DMS114 treated with DMSO at 0.1 percent for 48 hours (cell line): ENCODE results near the gene ZFP36L2.
A peak's percentile ranks its signal among the peaks of the same experiment; 100 is the strongest.
"Not testable (repeated sequence)": the region's sequence is repeated elsewhere in the genome, so short reads cannot be mapped to it uniquely, and the experiment has no call there.

ENCODE experiments used
- DNase-seq: peaks from one replicate; lab custom pipeline; 2025; ENCODE audit not compliant: unreplicated experiment; lab: John Stamatoyannopoulos, UW

The ZFP36L2 gene

DNA sequence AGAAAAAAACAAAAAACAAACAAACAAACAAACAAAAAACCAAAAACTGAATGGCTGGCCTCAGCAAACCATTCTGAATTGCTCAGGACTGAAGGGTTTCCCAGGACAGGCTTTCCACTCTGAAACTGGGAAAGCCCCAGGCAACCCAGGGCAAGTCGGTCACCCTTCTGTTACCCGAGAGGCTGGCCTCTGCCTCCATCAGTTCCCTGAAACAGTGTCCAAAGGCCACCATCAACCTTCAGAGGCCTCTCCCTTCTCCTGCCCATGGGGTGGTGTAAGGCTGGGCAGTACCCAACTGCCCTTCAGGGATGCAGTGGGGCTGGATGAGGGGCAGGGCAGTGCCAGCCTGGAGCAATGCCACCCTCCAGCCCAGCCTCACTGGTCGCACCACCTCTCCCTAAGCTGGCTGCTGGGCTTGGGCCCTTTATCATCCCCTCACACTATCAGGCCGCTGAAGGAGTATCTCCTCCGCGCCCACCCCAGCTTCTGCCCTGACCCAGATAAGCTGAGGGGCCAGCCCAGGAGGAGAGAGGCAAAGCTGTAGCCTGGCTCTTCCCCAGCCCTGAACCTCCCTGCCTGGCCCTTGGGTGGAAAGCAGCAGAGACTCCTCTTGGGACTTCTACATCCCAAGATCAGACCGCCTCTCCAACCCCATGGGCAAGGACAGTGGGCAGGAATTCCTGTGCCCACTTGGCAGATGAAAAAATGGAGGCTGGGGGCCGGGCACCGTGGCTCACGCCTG, 35.9 kb downstream of the ZFP36L2 start:
- DNase-seq = no peak

GRCh38 chr2:43189861-43190260, 36.5 kb downstream of the ZFP36L2 start:
- not testable (repeated sequence) for DNase-seq

DNA sequence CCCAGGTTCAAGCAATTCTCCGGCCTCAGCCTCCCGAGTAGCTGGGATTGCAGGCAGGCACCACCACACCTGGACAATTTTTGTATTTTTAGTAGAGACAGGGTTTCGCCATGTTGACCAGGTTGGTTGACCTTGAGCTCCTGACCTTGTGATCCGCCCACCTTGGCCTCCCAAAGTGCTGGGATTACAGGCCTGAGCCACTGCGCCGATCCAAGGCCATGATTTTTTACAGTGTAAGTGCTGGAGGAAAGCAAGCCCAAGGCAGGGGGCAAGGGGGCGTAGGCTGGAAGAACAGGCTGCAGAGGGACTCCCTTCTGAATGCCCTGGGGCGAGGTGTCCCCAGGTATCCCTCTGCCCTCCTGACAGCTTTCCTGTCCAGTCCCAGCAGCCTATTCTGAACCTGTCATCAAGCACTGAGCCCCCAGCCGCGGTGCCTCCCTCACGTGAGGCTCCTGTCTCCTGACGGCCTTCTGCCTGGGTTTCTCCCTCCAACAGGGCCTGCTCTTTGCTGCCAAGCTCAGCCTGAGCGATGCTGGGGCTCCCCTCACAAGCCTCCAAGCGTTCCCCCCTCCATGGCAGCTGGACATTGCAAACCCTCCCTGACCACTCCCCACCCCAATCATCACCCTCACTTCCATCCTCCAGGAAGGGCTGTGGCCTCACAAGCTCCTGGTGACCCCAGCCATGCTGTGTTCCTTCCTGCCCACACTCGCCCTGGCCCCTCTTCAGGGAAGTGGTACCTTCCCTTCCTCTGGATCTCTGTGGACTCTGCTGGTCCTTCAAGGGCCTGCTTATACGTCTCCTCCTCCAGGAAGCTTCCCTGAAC, 37.6 kb downstream of the ZFP36L2 start:
- DNase-seq = no peak

GRCh38 chr2:43186679-43187374, 39.6 kb downstream of the ZFP36L2 start:
- no peak for DNase-seq

- DNase-seq = no peak
Observed at GRCh38 chr2:43186321-43186678, 40.1 kb downstream of the ZFP36L2 start.

DNA sequence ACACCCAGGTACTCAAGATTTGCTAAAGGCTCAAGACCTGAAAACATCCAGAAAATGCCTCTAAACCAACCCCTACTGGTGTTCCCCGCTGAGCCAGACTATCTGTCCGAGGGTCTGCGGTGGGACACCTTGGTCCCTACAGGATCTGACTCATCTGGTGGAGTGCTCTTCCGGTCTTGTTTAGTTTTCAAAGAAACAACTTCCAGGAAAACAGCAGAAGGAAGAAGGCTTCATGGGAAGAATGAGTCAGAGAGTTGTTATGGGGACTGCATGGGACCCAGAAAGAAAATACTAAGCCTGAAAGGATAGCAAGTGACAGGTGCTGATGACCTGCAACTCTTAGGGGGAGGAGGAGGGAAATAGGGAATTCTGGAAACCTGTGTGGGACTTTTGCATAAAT, 41.3 kb downstream of the ZFP36L2 start:
- no peak for DNase-seq

DNA sequence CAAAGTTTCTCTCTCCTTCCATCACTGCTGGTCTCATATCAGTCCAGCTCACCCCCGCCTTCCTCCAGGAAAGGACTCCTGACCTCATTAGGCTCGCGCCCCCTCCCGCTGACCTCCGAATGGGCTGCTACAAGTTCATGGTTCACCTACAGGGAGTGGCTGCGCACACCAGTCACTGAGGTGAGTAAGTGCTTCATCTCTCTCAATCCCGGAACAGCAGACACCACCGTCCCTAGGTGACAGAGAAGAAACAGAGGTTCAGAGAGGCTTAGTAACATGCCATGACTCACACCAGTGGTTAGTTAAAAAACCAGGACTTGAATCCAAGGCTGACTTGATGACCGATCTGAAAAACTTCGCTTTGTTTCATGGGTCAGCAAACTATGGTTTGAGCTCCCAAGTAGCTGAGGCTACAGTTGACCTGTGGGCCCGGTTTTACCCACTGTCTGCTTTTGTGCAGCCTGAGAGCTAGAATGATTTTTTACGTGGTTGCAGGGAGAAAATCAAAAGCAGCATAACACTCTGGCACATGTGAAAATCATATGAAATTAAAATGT, 42.0 kb downstream of the ZFP36L2 start:
- DNase-seq = no peak

GRCh38 chr2:43183743-43184142, 42.7 kb downstream of the ZFP36L2 start:
- no peak for DNase-seq

- DNase-seq = no peak
Observed at GRCh38 chr2:43180897-43181296, 45.5 kb downstream of the ZFP36L2 start.

GRCh38 chr2:43179942-43180341, 46.5 kb downstream of the ZFP36L2 start:
- DNase-seq = no peak

- no peak for DNase-seq
Observed at GRCh38 chr2:43178602-43179542, 47.5 kb downstream of the ZFP36L2 start.

DNA sequence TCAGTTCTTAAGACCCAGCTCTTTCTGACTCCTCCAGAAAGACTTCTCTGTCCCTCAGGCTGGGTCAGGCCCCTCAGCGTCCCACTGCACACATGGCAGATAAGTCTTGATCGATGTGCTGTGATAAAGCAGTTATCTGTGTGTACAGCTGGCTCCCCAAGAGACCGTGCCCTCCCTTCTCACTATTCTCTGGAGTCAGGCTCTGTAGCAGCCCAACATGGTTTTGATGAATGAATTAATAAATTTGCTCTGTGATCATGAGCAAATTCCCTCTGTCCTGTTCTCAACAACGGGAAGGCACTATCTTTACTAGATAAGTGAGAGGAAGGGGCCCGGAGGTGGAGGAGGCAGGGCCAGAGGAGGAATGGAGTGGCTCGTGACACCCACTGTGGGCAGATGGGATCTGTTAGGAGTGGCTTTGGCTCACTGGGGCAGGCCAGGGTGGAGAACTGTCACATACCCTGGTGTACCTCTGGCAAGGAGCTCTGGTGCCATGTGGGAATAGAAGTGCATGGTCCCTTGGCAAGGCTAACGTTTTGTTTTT, 48.3 kb downstream of the ZFP36L2 start:
- no peak for DNase-seq

GRCh38 chr2:43176449-43176848, 50.0 kb downstream of the ZFP36L2 start:
- no peak for DNase-seq

DNA sequence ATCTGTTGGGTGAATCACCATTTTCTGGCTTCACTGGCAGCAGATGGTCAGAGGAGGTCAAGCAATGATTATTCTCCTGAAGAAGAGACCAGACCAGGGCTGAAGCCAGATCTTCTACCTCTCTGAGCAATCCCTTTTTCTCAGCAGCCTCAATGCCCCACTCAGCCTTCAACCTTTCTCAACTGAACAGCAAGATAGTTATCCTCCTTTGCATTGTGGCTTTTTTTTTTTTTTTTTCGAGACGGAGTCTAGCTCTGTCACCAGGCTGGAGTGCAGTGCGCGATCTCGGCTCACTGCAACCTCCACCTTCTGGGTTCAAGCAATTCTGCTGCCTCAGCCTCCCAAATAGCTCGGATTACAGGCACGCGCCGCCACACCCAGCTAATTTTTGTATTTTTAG, 50.5 kb downstream of the ZFP36L2 start:
- DNase-seq = no peak

GRCh38 chr2:43175020-43175441, 51.4 kb downstream of the ZFP36L2 start:
- DNase-seq = peak; percentile 11

- DNase-seq = no peak
Observed at GRCh38 chr2:43174368-43174916, 52.0 kb downstream of the ZFP36L2 start.
